ENCODE data around the gene SLC9A9.
A peak's percentile ranks its signal among the peaks of the same experiment; 100 is the strongest.
"Not testable (repeated sequence)": the region's sequence is repeated elsewhere in the genome, so short reads cannot be mapped to it uniquely, and the experiment has no call there.

SLC9A9 gene

GRCh38 chr3:143306407-143306806 is 541.9 kb downstream of the SLC9A9 start:
- intact Hi-C loops (cut with DNase I), result no loop called here
- DNase-seq, result no peak

- peak in 6 of 42 donors; percentile 7 to 71 (median 20) for DNase-seq
- intact Hi-C loops (cut with DNase I), result no loop called here
Measured at GRCh38 chr3:143302638-143303171, 545.6 kb downstream of the SLC9A9 start.

- intact Hi-C loops (cut with DNase I), result no loop called here
- DNase-seq, result no peak
Measured at GRCh38 chr3:143301031-143301901, 547.0 kb downstream of the SLC9A9 start.

GRCh38 chr3:143298886-143299535 is 549.3 kb downstream of the SLC9A9 start:
- no peak for DNase-seq
- intact Hi-C loops (cut with DNase I), result no loop called here

- no peak for DNase-seq
- intact Hi-C loops (cut with DNase I), result no loop called here
Measured at GRCh38 chr3:143298380-143298779, 549.9 kb downstream of the SLC9A9 start.

GRCh38 chr3:143295201-143296080 is 552.8 kb downstream of the SLC9A9 start:
- intact Hi-C loops (cut with DNase I), result no loop called here
- no peak for DNase-seq

GRCh38 chr3:143294188-143294587 is 554.1 kb downstream of the SLC9A9 start:
- intact Hi-C loops (cut with DNase I), result no loop called here

GRCh38 chr3:143291836-143292447 is 556.3 kb downstream of the SLC9A9 start:
- DNase-seq, result peak in 8 of 42 donors; percentile 8 to 44 (median 20)
- intact Hi-C loops (cut with DNase I), result no loop called here

More at GRCh38 chr3:143294188-143294587, 554.1 kb downstream of the SLC9A9 start:
- DNase-seq, result no peak

- DNase-seq, result peak in 7 of 42 donors; percentile 8 to 60 (median 18)
- intact Hi-C loops (cut with DNase I), result no loop called here
Measured at GRCh38 chr3:143288944-143289343, 559.3 kb downstream of the SLC9A9 start.

- DNase-seq, result peak in 1 of 42 donors; percentile 8
- intact Hi-C loops (cut with DNase I), result no loop called here
Measured at GRCh38 chr3:143287403-143287802, 560.9 kb downstream of the SLC9A9 start.

GRCh38 chr3:143286392-143287010 is 561.8 kb downstream of the SLC9A9 start:
- intact Hi-C loops (cut with DNase I), result no loop called here
- peak in 1 of 42 donors; percentile 5 for DNase-seq

- intact Hi-C loops (cut with DNase I), result no loop called here
- DNase-seq, result no peak
Measured at GRCh38 chr3:143283432-143284128, 564.7 kb downstream of the SLC9A9 start.

GRCh38 chr3:143280984-143281383 is 567.3 kb downstream of the SLC9A9 start:
- intact Hi-C loops (cut with DNase I), result no loop called here
- no peak for DNase-seq

- intact Hi-C loops (cut with DNase I); DNase-seq: not testable (repeated sequence)
Measured at GRCh38 chr3:143279567-143279966, 568.7 kb downstream of the SLC9A9 start.

GRCh38 chr3:143278721-143279120 is 569.5 kb downstream of the SLC9A9 start:
- no peak for DNase-seq
- intact Hi-C loops (cut with DNase I), result no loop called here

- intact Hi-C loops (cut with DNase I), result no loop called here
- no peak for DNase-seq
Measured at GRCh38 chr3:143277531-143277930, 570.7 kb downstream of the SLC9A9 start.

- intact Hi-C loops (cut with DNase I), result no loop called here
- DNase-seq, result no peak
Measured at GRCh38 chr3:143276592-143276991, 571.7 kb downstream of the SLC9A9 start.
